ENCODE data around the gene NSUN2.

The NSUN2 gene

DNA sequence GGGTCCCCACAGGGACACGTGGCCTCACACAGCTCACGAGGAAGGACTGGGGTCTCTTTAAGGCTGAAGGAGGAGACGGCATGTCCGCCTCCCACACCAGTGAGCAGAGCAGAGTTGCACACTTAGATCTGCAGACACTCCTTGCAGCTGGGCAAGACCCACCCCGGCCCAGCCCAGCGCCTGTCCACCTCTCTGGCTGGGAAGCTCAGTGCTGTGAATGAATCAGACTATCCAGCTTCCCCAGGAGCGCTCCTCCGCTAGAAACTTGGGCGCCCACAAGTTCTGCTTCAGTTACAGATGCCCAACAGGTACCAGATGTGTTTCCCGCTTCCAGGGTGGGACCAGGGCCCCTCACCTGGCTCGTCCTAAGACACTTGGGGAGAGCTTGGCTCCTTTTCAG lies 78.9 kb downstream of the NSUN2 start:
- DNase-seq: no peak

DNA sequence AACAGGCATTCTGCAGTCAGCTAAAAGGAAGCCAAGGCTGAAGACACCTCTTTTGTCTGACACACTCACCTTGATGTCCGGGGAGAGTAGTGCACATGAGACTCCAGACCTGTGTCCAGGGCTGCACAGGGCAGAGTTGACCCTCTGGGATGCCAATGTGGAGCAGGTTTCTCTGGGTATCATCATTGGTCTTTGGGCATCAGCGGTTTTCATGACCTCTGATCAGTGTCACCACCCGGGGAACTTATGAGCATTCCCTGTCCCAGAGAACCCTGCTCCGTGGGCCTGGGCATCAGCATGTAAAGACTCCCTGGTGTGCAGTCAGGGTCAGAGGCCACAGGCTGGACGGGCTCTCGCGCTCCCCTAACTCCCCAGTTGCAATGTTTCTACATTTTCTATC lies 80.2 kb downstream of the NSUN2 start:
- no peak for DNase-seq

DNA sequence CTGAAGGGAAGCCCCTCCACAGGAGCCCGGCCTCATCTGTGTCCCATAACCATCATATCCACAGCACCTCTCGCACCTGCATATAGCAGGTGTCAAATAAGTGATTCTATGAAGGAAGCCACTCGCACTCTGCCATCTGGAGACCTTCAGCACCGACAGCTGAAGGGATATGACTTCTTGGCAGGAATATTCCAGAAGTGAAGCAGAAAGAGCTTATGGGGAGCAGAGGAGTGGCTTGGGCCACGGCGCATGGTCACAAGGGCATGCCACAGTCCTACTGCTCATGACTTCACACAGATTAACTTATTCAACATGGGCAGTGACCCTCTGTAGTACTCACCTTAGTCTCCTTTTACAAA lies 80.9 kb downstream of the NSUN2 start:
- DNase-seq: no peak

DNA sequence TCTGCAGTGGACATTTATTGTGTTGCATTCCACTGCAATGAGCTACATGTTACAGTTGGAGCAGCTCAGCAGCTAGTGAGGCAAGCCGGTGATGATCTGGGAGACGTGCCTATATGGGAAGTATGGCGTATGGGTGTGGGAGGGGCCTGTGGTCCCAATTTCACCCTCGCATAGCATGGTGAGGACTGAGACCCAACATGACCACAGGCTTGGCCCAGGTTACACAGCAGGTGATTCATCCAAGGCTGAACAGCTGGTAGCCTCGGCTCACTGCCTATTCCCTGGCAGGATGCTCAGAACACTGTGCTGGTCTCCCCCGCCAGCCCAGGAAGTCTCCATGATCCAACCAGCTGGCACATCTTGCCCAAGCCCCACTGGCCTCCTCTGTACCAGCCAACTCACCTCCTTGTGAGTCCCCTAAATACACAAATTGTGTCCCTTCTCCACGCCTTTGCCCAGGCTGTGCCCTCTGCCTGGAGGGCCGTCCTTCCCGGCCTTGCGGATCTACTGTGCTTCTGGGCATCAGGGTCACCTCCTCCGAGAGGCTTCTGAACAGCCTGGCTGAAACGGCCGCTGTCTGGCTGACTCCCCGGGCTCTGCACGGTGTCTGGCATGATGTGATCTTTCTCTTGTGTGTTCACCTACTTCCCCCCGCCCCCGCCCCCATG lies 81.4 kb downstream of the NSUN2 start:
- no peak for DNase-seq

DNA sequence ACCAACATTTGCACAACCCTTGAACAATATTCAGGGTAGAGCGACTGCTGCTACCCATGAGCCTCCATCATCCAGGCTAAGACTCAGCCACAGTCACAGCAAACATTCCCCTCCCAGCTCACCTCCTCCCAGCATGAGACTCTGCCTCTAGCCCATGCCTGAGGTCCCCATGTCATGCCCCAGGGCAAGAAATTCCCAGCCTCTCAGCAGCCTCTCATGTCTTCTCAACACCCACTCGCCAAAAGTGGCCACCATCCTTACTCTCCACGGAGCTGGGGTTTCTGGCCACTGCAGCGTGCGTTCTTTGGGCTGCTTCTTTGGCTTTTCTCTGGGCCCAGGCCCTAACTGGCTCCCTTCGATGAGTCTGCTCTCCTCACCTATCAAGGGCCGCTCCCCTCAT lies 82.2 kb downstream of the NSUN2 start:
- no peak for DNase-seq

All from CD4-positive, alpha-beta T cell treated with Interleukin-4 for 4 hours (primary cell).